CD4-positive, alpha-beta T cell (primary cell): ENCODE measurements around the gene FARP1. TPM values are rescaled to one million over a fixed set of nuclear protein-coding genes. Genes with fewer than 3 reads are reported as not detected.
A peak's percentile ranks its signal among the peaks of the same experiment; 100 is the strongest.

Source experiments
- ATAC-seq: fragments of 200-7000 bp; cut with Tn5 transposase; one replicate; pipeline ENCODE4 v1.10.0; 2022; ENCODE audit warnings: mild to moderate bottlenecking; ENCODE audit not compliant: poor library complexity
- CTCF ChIA-PET: fragments of 350-600 bp; sonication (Branson Sonifier 250); formaldehyde crosslinking; loops from one replicate; lab custom pipeline; 2021; ENCODE audit warnings: antibody characterized with exemption, inconsistent platforms; lab: Charles Lee
- POLR2A ChIA-PET: fragments of 350-600 bp; sonication (Branson Sonifier 250); formaldehyde crosslinking; loops from one replicate; lab custom pipeline; 2021; ENCODE audit warnings: antibody characterized with exemption, inconsistent platforms; lab: Charles Lee
- DNase-seq, 14 experiments: peaks; one replicate each; pipeline ENCODE4 v3.0.0-alpha.2; 2013 to 2020; ENCODE audit warnings: mixed read lengths in 2 of 14
- H3K27ac ChIP-seq, 2 donors: one replicate each; pipeline versions ENCODE4 v1.5.1 to v1.7.0; 2013; ENCODE audit warnings: low read length in 2 of 2, low read depth in 1 of 2, mild to moderate bottlenecking in 1 of 2
- H3K27me3 ChIP-seq, 2 experiments: 1 replicate in 1 of 2; 2 replicates in 1 of 2; pipeline versions ENCODE4 v1.6.1 to v1.7.0; 2013; ENCODE audit warnings: low read length in 2 of 2, control low read depth in 1 of 2, mild to moderate bottlenecking in 1 of 2, moderate library complexity in 1 of 2; ENCODE audit not compliant: insufficient read depth in 2 of 2, control insufficient read depth in 1 of 2
- H3K36me3 ChIP-seq: one replicate; pipeline ENCODE4 v1.6.1; 2013; ENCODE audit warnings: low read length, control low read depth; ENCODE audit not compliant: insufficient read depth
- H3K4me1 ChIP-seq: one replicate; pipeline ENCODE4 v1.6.1; 2013; ENCODE audit warnings: low read length, control low read depth; ENCODE audit not compliant: insufficient read depth
- H3K4me3 ChIP-seq: one replicate; pipeline ENCODE4 v1.5.1; 2013; ENCODE audit warnings: mild to moderate bottlenecking, low read length, moderate library complexity
- H3K9me3 ChIP-seq, 2 experiments: 1 replicate in 1 of 2; 2 replicates in 1 of 2; pipeline versions ENCODE4 v1.6.1 to v1.7.0; 2013; ENCODE audit warnings: low read length in 2 of 2, mild to moderate bottlenecking in 2 of 2, control low read depth in 1 of 2, moderate library complexity in 1 of 2; ENCODE audit not compliant: control insufficient read depth in 1 of 2, insufficient read depth in 1 of 2
- H3K27ac Mint-ChIP-seq: one replicate; pipeline ENCODE4 v1.8.0; 2020; ENCODE audit warnings: mixed read lengths
- H3K27me3 Mint-ChIP-seq: one replicate; pipeline ENCODE4 v1.8.0; 2021; ENCODE audit warnings: mixed read lengths
- H3K36me3 Mint-ChIP-seq: one replicate; pipeline ENCODE4 v1.8.0; 2021; ENCODE audit warnings: low read depth, mixed read lengths
- H3K4me1 Mint-ChIP-seq: one replicate; pipeline ENCODE4 v1.8.0; 2021; ENCODE audit warnings: low read depth, mixed read lengths
- H3K4me3 Mint-ChIP-seq: one replicate; pipeline ENCODE4 v1.8.0; 2020; ENCODE audit warnings: mild to moderate bottlenecking, mixed read lengths
- H3K9me3 Mint-ChIP-seq: one replicate; pipeline ENCODE4 v1.8.0; 2020; ENCODE audit warnings: mixed read lengths
- intact Hi-C, 2 experiments: fragments of 100-400 bp; cut with DNase I in 1 of 2; cut with micrococcal nuclease in 1 of 2; formaldehyde crosslinking; loops; one replicate each; pipeline versions ENCODE4 v1.15.1 to v1.9.0; 2023 to 2025; cut with DNase I, micrococcal nuclease
- total RNA-seq, 174 experiments: library from RNA in 2 of 174; stranded (reverse) in 2 of 174; gene quantifications; one replicate each; pipeline ENCODE4 v1.2.3 and lab custom pipeline; 2021 to 2026
- TF ChIP-seq, protein P1 (sequence below): fragments of 200-600 bp; IDR thresholded peaks from one replicate; pipeline ENCODE4 v1.8.0; 2022; ENCODE audit warnings: antibody characterized with exemption, mild to moderate bottlenecking

Gene FARP1
- total RNA-seq, 2 experiments from 2014 or later, result 0.30 TPM; not detected in 1

DNA sequence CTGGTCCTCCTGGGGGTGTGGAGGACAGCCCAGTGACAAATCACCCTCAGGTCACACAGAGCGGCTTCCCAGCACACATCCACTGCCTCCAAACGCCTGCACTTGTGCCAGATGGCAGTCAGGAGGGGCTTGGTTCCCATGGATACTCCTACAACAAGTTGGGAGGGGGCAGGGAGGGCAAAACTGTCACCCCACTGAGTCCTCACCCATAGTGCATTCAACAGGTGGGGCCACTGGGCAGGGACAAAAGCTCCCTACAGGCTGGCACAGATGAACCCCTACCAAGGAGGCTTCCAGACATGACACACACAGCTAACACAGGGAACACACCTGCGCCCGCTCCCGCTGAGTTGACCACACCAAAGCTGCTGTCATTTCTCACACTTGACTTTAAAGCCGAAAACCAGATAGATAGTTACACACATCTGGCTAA, 313.5 kb downstream of the FARP1 start:
- H3K9me3 ChIP-seq, result no peaks in the 10 kb centered on the region
- Mint-ChIP-seq H3K27me3 (no peaks in the 10 kb centered on the region), H3K4me3 (no peak overlapping the region), H3K27ac (peak overlapping the region; percentile 40), H3K4me1 (peaks cover 21% of the 10 kb centered on the region), H3K9me3 (no peaks in the 10 kb centered on the region), H3K36me3 (peaks cover 99% of the 10 kb centered on the region)
- ATAC-seq, result no peak
- H3K36me3 ChIP-seq, result peaks cover 94% of the 10 kb centered on the region
- POLR2A ChIA-PET, result interaction anchor here (1.0 kb wide), 1 partner anchor 121 kb away, joined by 3 read pairs; no protein-coding TSS in a partner anchor
- H3K4me3 ChIP-seq, result no peak overlapping the region
- intact Hi-C loops, result no loop called here
- TF ChIP-seq, protein P1, sequence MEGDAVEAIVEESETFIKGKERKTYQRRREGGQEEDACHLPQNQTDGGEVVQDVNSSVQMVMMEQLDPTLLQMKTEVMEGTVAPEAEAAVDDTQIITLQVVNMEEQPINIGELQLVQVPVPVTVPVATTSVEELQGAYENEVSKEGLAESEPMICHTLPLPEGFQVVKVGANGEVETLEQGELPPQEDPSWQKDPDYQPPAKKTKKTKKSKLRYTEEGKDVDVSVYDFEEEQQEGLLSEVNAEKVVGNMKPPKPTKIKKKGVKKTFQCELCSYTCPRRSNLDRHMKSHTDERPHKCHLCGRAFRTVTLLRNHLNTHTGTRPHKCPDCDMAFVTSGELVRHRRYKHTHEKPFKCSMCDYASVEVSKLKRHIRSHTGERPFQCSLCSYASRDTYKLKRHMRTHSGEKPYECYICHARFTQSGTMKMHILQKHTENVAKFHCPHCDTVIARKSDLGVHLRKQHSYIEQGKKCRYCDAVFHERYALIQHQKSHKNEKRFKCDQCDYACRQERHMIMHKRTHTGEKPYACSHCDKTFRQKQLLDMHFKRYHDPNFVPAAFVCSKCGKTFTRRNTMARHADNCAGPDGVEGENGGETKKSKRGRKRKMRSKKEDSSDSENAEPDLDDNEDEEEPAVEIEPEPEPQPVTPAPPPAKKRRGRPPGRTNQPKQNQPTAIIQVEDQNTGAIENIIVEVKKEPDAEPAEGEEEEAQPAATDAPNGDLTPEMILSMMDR, result no peak
- H3K27me3 ChIP-seq, result no peaks in the 10 kb centered on the region
- no peak for DNase-seq
- H3K27ac ChIP-seq, result no peak overlapping the region
- CTCF ChIA-PET, result interaction anchor here (0.8 to 3.5 kb wide), 3 partner anchors 11 to 217 kb away, joined by 3 to 15 read pairs (median 6); no protein-coding TSS in a partner anchor
- peaks cover 3% of the 10 kb centered on the region for H3K4me1 ChIP-seq

DNA sequence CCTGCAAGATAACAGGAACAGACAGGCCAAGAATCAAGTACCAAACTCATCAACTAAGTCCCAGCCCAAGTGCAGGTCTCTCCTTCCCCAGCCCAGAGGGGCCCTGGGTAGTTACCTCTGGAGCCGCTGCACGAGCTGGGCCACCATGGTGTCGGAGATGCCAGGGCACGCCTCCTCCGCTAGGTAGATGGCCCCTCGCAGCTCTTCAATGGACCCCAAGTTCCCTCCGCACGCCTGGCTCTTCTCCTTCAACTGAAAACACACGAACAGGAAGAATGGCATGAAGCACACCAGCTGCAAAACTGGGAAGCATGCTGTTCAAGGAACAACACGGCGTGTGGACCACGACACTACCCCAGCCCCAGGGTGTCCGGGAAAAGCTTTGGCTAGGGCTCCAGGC, 314.2 kb downstream of the FARP1 start:
- TF ChIP-seq, protein P1, result no peak
- Mint-ChIP-seq H3K27ac (peak overlapping the region; percentile 36), H3K27me3 (no peaks in the 10 kb centered on the region), H3K36me3 (peaks cover 99% of the 10 kb centered on the region), H3K9me3 (no peaks in the 10 kb centered on the region), H3K4me1 (peaks cover 14% of the 10 kb centered on the region), H3K4me3 (no peak overlapping the region)
- no peak overlapping the region for H3K4me3 ChIP-seq
- ATAC-seq (no peak), DNase-seq (no peak)
- H3K27me3 ChIP-seq, result no peaks in the 10 kb centered on the region
- H3K4me1 ChIP-seq, result no peaks in the 10 kb centered on the region
- CTCF ChIA-PET, result interaction anchor here (0.8 to 3.5 kb wide), 3 partner anchors 12 to 216 kb away, joined by 3 to 15 read pairs (median 6); no protein-coding TSS in a partner anchor
- H3K27ac ChIP-seq, result no peak overlapping the region
- peaks cover 96% of the 10 kb centered on the region for H3K36me3 ChIP-seq
- intact Hi-C loops, result no loop called here
- H3K9me3 ChIP-seq, result no peaks in the 10 kb centered on the region
- POLR2A ChIA-PET, result interaction anchor here (1.0 kb wide), 1 partner anchor 121 kb away, joined by 3 read pairs; no protein-coding TSS in a partner anchor

DNA sequence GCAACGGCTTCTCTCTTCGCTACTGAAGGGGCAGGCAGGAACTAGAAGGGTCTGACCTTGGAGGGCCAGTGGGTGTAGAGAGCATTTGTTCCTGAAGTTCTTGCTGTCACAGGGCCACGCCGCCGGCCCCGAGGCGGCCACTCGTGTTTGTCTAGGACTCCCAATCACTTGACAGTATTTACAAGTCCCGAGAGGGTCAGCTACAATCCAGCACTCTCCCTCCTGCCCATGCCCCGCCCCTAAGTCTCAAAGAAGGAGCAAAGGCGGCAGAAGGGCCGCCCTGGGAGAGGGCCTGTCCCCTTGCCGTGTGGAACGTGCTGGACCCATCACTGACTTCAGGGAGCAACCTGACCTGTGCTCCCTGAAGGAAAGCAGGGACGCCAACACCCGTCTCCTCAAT, 315.5 kb downstream of the FARP1 start:
- H3K27ac Mint-ChIP-seq, result no peak overlapping the region
- H3K9me3 Mint-ChIP-seq, result no peaks in the 10 kb centered on the region
- H3K27me3 Mint-ChIP-seq, result no peaks in the 10 kb centered on the region
- no peaks in the 10 kb centered on the region for H3K27me3 ChIP-seq
- H3K4me3 Mint-ChIP-seq, result no peak overlapping the region
- no peak overlapping the region for H3K4me3 ChIP-seq
- ChIA-PET POLR2A (no interaction called here), CTCF (no interaction called here)
- TF ChIP-seq, protein P1, result no peak
- no peaks in the 10 kb centered on the region for H3K4me1 ChIP-seq
- peaks cover 99% of the 10 kb centered on the region for H3K36me3 Mint-ChIP-seq
- intact Hi-C loops, result no loop called here
- peaks cover 96% of the 10 kb centered on the region for H3K36me3 ChIP-seq
- ATAC-seq, result no peak
- H3K9me3 ChIP-seq, result no peaks in the 10 kb centered on the region
- H3K4me1 Mint-ChIP-seq, result peaks cover 15% of the 10 kb centered on the region
- no peak for DNase-seq
- H3K27ac ChIP-seq, result no peak overlapping the region
